Urinary bladder (tissue), 4 donors: ENCODE measurements around the gene UNC50. TPM values are rescaled to one million over a fixed set of nuclear protein-coding genes. Genes with fewer than 3 reads are reported as not detected.

Experiments used
- DNase-seq: peaks from one replicate; pipeline ENCODE4 v3.0.0-alpha.2; 2015; ENCODE audit errors: extremely low spot score
- H3K27ac ChIP-seq: one replicate; pipeline ENCODE4 v1.5.1; 2013; ENCODE audit warnings: low read depth, mild to moderate bottlenecking, moderate library complexity
- H3K36me3 ChIP-seq: one replicate; pipeline ENCODE4 v1.6.1; 2013; ENCODE audit warnings: mild to moderate bottlenecking, moderate library complexity; ENCODE audit not compliant: insufficient read depth
- H3K4me1 ChIP-seq: one replicate; pipeline ENCODE4 v1.6.1; 2013; ENCODE audit warnings: mild to moderate bottlenecking, moderate library complexity; ENCODE audit not compliant: insufficient read depth
- H3K4me3 ChIP-seq: one replicate; pipeline ENCODE4 v1.5.1; 2013; ENCODE audit warnings: low read depth, low read length
- WGBS: extraction: QIAGEN DNeasy Blood & Tissue Kit; methylation state at CpG from one replicate; pipeline ENCODE4 v1.1.7; 2013; 5-methylcytosine and 5-hydroxymethylcytosine counted together
- polyA plus RNA-seq: library from polyadenylated mRNA; stranded (reverse); fragments of 200-250 nt; gene quantifications from one replicate; pipeline ENCODE4 v1.2.3, GENCODE V29; 2013
- total RNA-seq: library from RNA; depleted of rRNA; stranded (reverse); fragments of >200 nt; gene quantifications from one replicate; pipeline ENCODE4 v1.2.3, GENCODE V29; 2014
- donor health status: healthy with polysubstance abuse.
- donor health status: healthy.

UNC50 gene
- total and polyA plus RNA-seq, 2 donors, result 44.0 to 47.5 TPM

DNA sequence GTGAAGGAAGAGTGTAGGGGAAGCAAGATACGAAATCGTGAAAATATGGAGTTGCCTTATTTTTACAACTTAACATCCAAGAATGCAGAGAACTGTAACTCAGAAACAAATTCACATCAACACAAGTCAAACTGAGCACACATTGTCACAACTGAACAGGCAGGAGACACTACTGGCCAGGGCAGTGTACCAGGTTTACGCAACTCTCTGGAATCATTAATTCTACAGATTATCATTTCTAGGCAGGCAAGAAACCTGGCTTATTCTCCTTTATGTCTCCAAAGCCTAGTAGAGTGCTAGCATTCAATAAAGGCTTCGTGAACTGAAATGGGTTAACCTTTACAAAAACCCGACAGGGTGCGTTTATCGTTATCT, 661 bp upstream of the UNC50 start:
- peaks cover 2% of the 10 kb centered on the region for H3K36me3 ChIP-seq
- H3K27ac ChIP-seq, result no peak overlapping the region
- peak overlapping the region; percentile 94 for H3K4me3 ChIP-seq
- no peaks in the 10 kb centered on the region for H3K4me1 ChIP-seq
- WGBS, result 7% methylated on average over 7 of the region's 7 CpGs
- no peak for DNase-seq

DNA sequence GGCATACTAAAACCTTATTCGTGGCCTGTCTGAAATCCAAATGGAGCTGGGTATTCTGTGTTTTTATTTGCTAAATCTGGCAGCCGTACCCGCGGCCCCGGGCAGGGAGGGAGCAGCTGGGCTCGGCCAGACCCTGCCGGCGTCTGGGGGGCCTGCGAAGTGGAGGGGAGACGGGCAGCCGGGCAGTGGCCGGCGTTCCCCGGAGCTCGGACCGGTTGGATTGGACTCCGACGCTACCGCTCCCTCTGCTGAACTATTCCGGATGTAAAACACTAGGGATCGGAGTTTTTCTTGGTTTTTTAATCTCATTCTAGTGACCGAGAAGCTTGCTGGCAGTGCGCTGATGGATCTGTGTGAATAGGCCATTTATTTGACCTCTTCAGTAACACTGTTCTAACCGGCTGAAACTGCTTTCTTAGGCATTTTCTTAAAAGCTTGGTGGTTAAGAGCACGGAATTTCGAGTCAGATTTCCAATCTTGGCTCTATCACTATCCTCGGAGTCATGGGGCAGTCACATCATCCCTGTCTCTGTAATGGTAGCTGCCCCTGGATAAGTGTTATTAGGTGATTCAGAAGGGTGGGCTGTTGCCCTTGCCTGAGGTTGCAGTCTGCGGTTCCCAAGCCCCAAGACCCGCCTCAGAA, 694 bp downstream of the UNC50 start:
- peak overlapping the region; percentile 93 for H3K27ac ChIP-seq
- no peaks in the 10 kb centered on the region for H3K4me1 ChIP-seq
- DNase-seq, result no peak
- H3K4me3 ChIP-seq, result peak overlapping the region; percentile 94
- 2% methylated on average over 29 of the region's 29 CpGs for WGBS
- H3K36me3 ChIP-seq, result no peaks in the 10 kb centered on the region

DNA sequence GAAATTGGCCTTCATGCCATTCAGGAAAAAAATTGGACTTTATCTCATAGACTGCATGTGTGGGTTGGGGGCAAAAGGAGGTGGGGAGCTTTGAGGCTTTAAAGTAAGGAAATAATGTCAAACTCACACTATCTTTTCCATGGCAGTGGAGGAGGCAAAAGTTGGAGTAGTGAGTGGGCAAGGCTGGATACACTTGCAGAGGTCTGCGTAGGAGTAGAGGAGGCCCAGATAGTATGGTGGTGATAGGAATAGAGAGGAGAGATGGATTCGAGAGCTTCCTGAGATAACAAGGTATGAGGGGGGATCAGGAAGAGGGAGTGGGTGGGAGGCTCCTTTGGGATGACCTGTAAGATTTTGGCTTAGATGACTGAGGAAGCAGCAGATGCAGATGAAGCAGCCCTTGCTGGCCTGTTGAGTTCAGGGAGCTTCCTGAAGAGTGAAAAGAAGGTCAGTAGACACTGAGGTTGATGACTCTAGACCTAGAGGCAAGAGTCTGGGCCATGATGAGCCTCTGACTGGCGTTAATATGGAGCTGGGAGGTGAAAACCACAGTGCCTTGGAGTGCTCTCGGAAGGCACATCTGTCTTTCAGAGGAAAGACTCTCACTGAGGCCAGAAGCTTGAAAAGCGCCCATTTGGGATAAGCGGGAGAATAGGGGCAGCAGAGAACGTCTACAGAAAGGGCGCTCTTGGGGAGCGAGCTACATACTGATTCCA, 5.8 kb downstream of the UNC50 start:
- no peak overlapping the region for H3K27ac ChIP-seq
- 94% methylated on average over 9 of the region's 9 CpGs for WGBS
- H3K4me3 ChIP-seq, result no peak overlapping the region
- H3K36me3 ChIP-seq, result peaks cover 3% of the 10 kb centered on the region
- DNase-seq, result no peak
- no peaks in the 10 kb centered on the region for H3K4me1 ChIP-seq

DNA sequence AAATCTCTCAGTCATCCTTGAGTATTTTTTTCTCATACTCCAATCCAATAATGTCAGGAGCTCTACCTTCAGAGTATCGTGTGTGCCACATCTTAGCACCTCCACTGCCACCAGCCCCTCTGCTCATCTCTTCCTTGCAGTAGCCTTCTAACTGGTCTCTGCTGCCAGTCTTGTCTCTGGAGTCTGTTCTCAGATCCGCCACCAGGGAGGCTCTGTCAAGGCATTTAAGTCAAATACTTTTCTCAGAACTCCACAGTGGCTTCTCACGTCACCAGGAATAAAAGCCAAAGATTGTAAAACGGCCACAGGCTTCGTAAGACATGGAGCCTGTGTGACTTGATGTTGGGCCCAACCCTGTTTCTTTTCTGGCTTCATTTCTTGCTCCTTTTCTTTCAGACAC, 7.1 kb downstream of the UNC50 start:
- H3K4me1 ChIP-seq, result no peaks in the 10 kb centered on the region
- no peak overlapping the region for H3K4me3 ChIP-seq
- H3K36me3 ChIP-seq, result peaks cover 6% of the 10 kb centered on the region
- H3K27ac ChIP-seq, result no peak overlapping the region
- 80% methylated on average over 5 of the region's 5 CpGs for WGBS
- DNase-seq, result no peak

DNA sequence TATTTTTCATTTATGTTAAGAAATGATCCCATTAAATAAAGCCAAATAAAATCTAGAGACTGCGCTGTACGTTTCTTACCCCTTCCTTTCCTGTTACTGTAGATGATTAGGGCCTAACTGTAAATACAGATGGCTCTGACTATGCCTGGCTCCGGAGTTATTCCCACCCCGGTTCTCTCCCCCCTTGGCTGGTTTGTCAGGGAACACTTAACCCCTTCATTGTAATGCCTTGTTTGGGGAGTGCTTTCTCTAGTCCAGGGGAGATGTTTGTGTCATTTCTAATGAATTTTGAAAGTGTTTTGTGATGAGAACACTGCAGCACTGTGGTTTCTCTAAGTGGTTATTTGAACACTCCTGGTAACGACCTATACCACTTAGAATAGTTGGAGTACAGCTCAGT, 8.8 kb downstream of the UNC50 start:
- Histone ChIP-seq H3K27ac (no peak overlapping the region), H3K36me3 (peaks cover 6% of the 10 kb centered on the region), H3K4me1 (no peaks in the 10 kb centered on the region), H3K4me3 (no peak overlapping the region)
- WGBS, result 52% methylated on average over 5 of the region's 5 CpGs
- DNase-seq, result no peak

DNA sequence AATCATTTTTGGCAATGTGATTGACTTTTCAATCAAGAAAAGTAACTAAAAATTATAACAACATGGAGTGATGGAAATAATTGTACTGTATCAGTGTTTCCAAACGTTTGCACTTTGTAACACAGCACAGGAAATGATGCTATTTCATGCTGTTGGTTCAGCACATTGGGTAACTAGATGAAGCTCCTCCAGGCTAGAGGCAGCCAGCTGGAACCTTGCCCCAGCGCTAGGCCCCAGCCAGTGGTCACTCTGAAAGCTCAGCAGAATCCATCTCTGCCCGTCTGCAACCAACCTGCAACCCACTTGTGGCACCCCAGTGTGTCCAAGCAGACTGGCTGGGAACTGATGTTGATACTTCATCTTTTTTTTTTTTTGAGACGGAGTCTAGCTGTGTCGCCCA, 15.3 kb downstream of the UNC50 start:
- Histone ChIP-seq H3K4me3 (no peak overlapping the region), H3K27ac (no peak overlapping the region), H3K4me1 (no peaks in the 10 kb centered on the region), H3K36me3 (peaks cover 4% of the 10 kb centered on the region)
- 74% methylated on average over 5 of the region's 5 CpGs for WGBS
- DNase-seq, result no peak

DNA sequence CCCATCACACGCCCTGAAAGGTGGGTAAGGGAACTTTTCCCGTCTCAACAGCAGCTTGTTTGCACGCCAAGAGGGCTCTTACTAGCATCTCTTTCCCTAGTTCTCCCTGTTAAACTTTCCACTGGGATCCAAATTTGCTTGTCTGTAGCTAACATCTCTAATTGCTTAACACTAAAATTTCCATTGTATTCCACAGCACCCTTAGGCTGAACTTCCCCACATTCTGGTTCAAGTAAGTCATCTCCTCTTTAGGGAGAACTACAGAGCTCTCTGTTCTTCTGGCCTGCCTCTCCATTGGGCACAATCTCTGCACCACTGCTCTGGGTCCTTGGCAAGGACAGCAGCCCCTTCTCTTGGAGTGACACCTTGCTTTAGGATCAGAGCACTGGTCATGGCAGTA, 24.0 kb downstream of the UNC50 start:
- Histone ChIP-seq H3K27ac (no peak overlapping the region), H3K4me1 (no peaks in the 10 kb centered on the region), H3K36me3 (no peaks in the 10 kb centered on the region), H3K4me3 (no peak overlapping the region)
- DNase-seq, result no peak
- 89% methylated on average over 3 of the region's 3 CpGs for WGBS

DNA sequence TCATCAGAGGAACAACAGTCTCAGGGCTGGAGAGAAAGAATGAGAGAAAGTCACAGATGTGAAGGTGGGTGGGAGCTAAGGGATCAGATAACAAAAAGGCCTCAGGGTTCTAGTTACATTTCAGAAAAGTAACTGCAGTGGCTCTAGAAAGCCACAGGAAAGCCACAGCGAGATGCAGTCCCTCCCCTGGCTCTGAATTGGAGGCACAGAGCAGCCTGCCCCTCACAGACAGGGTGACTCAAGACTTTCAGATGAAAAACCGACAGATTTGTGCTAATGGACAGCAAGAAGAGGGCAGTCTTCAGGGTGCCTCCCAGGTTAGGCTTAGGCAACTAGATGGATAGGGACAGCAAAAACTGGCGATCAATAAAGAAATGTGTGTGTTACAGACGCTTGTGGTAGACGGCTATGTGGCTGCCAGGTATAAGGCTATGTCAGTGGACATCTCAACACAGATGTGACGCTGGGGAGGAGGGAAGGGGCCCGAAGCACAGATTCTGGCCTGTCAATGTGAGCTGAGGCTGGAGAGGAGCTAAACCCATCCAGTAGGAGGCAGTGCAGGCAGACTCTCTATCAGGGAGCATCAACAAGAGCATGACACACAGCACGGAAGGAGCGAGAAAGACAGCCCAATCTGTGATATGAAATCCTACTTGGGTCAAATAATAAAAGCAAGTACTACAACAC, 26.2 kb downstream of the UNC50 start:
- Histone ChIP-seq H3K4me3 (no peak overlapping the region), H3K27ac (no peak overlapping the region), H3K4me1 (no peaks in the 10 kb centered on the region), H3K36me3 (peaks cover under 1% of the 10 kb centered on the region)
- no peak for DNase-seq
- WGBS, result 67% methylated on average over 9 of the region's 9 CpGs

DNA sequence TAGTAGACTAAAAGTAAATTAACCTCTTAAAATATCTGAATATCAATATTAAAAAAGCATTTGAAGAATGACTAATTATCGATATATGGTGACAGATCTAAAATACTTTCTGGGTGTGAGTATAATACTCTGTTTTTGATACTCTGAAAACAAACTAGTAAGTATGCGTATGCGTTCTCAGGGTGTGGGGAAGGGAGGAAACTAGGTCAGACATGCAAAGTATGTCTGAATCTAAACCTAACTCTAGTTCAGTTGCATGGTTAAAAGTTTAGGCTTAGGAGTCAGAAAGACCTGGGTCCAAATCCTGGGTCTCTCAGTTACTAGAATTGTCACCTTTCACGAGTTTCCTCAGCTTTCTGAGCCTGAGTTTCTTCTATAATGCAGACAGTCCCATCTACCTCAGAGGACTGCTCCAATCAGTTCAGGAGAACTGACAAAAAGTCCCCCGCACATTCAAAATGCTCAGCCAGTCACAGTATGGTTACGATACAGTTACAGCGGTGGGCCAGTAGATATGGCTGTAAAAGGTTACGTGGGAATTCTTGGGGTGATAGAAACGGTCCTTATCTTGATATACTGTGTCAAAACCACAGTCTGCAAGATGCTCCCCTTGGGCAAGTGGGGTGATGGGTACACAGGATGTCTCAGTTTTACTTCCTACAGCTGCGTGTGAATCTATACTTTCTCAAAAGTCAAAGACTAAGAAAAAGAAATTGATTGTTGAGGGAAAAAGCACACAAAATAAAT, 29.2 kb downstream of the UNC50 start:
- H3K27ac ChIP-seq, result no peak overlapping the region
- DNase-seq, result no peak
- peaks cover 6% of the 10 kb centered on the region for H3K36me3 ChIP-seq
- no peak overlapping the region for H3K4me3 ChIP-seq
- WGBS, result 81% methylated on average over 10 of the region's 10 CpGs
- H3K4me1 ChIP-seq, result no peaks in the 10 kb centered on the region

DNA sequence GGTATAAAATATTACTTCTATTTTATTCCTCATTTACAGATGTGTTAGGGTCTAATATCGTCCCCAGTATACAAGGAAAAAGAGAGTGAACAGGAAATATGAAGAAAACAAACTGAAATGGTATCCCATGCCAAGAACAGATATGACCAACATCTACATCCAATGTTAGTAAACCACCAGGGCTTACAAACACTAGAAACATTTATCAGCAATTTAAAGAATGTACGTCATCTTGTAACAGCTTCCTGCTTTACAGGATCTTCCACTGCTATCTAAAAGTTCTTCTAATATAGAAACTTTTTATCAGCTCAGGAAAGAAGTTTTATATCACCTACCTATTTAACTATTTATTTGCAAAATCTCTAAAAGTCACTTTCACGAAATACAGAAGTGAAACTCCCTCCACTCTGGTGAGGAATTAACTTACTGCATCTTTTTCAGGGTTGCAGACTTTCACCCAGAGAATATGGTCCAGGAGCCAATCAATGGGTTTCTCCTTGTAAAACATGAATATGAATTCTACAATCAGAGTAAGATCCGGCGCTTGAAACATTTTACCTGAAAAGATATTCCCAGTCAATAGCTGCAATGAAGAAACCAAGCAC, 35.2 kb downstream of the UNC50 start:
- DNase-seq, result no peak
- peaks cover 7% of the 10 kb centered on the region for H3K36me3 ChIP-seq
- no peak overlapping the region for H3K27ac ChIP-seq
- H3K4me3 ChIP-seq, result no peak overlapping the region
- H3K4me1 ChIP-seq, result no peaks in the 10 kb centered on the region
- WGBS, result 82% methylated on average over 5 of the region's 5 CpGs

DNA sequence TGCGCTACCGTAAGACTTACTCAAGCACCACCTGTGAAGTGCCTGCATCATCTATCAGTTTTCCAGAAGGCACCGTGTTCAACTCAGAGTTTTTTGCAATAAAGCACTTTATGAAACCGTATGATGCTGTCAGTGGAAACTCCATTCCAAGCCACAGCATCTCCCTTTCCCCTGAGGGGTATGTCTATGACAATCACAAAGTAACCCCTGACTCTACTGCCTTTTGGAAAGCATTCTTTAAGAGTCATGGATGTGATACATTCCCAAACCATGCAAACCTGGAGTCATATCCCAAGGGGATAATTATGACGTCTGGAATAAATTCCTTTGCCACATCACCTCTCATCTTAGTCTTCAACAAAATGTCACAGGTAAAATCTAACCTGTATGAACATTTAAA, 39.2 kb downstream of the UNC50 start:
- no peaks in the 10 kb centered on the region for H3K4me1 ChIP-seq
- no peak overlapping the region for H3K27ac ChIP-seq
- no peak for DNase-seq
- H3K36me3 ChIP-seq, result peaks cover 2% of the 10 kb centered on the region
- H3K4me3 ChIP-seq, result no peak overlapping the region
- 79% methylated on average over 5 of the region's 5 CpGs for WGBS

DNA sequence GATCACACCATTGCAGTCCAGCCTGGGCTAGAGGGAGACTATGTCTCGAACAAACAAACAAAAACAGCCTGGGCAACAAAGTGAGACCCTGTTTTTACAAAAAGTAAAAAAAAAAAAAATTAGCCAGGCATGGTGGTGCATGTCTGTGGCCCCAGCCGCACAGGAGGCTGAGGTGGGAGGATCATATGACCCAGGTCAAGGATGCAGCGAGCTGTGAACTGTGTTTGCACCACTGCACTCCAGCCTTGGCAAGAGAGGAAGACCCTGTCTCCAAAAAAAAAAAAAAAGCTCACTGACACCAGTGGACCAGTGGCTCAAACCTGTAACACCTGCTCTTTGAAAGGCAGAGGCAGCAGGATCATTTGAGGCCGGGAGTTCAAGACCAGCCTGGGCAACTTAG, 40.1 kb downstream of the UNC50 start:
- no peaks in the 10 kb centered on the region for H3K4me1 ChIP-seq
- no peak overlapping the region for H3K27ac ChIP-seq
- H3K4me3 ChIP-seq, result no peak overlapping the region
- no peak for DNase-seq
- H3K36me3 ChIP-seq, result peaks cover 2% of the 10 kb centered on the region
- WGBS, result 90% methylated on average over 4 of the region's 4 CpGs
